ENCODE data around the gene ARAP1.
A peak's percentile ranks its signal among the peaks of the same experiment; 100 is the strongest.

Gene ARAP1

DNA sequence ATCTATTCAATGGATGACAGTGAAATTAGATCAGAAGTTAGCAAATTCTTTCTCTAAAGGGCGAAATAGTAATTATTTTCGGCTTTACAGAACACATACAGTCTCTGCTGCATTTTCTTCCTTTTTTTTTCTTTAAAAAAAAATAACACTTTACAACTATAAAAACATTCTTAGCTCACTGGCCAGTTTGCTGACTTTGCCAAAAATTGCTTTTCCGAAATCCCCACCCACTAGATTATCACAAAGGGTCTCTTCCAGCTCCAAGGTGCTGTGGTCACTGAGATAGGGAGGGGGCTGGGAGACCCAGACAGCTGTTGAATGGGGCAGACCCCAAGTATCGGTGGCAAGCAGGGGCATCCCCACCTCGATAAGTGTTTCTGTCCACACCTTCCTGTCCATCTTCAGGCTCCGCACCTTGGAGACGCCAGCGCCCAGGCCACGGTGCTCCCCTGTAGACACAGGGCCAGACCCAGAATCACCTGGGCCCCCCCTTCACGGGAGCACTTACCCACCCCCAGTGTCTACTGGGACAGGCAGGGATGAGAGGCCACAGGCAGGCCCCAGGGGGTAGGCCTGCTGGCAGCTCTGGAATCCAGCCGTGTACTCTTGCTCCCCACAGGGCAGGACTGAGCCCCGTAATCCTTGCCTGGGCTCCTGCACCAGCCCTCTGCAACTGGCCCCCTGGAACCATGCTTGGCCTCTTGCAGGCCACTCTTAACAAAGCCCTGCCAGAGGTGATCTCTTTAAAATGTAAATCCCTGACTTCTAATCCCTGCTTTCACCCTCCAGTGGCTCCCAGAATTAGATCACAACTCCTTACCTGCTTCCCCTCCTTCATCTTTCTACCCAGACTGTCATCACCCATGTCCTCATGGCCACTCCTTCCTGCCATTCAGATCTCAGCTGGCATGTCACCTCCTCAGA, 46.5 kb downstream of the ARAP1 start:
- no peak overlapping the region for H3K27ac ChIP-seq

DNA sequence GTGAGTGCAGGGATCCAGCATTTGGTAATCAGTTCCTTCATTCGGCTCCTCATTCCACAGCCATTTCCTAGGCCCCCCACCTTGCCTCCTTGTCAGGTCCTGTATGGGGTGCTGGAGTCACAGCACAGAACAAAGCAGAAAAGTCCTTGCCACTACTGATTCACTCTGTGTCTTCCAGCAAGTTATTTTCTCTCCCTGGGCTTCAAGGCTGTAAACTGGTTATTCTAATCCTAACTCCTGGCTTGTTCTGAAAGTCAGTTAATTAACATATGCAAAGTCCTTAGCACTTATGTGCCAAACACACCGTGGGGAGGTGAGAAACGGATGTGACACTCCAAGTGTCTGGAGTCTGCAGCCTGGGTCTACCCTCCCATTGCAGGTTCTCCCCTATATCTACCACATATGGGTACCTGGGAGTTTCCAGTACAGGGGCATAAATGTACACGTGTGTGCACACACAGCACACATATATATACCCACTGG, 47.4 kb downstream of the ARAP1 start:
- DNase-seq (ENCODE audit: low spot score) = no peak
- Histone ChIP-seq H3K27ac (peak overlapping the region in 1 of 2 donors; percentile 80), H3K4me3 (no peak overlapping the region)
- TF ChIP-seq, protein P1, sequence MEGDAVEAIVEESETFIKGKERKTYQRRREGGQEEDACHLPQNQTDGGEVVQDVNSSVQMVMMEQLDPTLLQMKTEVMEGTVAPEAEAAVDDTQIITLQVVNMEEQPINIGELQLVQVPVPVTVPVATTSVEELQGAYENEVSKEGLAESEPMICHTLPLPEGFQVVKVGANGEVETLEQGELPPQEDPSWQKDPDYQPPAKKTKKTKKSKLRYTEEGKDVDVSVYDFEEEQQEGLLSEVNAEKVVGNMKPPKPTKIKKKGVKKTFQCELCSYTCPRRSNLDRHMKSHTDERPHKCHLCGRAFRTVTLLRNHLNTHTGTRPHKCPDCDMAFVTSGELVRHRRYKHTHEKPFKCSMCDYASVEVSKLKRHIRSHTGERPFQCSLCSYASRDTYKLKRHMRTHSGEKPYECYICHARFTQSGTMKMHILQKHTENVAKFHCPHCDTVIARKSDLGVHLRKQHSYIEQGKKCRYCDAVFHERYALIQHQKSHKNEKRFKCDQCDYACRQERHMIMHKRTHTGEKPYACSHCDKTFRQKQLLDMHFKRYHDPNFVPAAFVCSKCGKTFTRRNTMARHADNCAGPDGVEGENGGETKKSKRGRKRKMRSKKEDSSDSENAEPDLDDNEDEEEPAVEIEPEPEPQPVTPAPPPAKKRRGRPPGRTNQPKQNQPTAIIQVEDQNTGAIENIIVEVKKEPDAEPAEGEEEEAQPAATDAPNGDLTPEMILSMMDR (IDR thresholded peaks at IDR 0.05) = no peak

More for the DNA sequence above, 46.5 kb downstream of the ARAP1 start:
- no peak overlapping the region for H3K4me3 ChIP-seq
- TF ChIP-seq, protein P1 (IDR thresholded peaks at IDR 0.05) = no peak
- no peak for DNase-seq (ENCODE audit: low spot score)

DNA sequence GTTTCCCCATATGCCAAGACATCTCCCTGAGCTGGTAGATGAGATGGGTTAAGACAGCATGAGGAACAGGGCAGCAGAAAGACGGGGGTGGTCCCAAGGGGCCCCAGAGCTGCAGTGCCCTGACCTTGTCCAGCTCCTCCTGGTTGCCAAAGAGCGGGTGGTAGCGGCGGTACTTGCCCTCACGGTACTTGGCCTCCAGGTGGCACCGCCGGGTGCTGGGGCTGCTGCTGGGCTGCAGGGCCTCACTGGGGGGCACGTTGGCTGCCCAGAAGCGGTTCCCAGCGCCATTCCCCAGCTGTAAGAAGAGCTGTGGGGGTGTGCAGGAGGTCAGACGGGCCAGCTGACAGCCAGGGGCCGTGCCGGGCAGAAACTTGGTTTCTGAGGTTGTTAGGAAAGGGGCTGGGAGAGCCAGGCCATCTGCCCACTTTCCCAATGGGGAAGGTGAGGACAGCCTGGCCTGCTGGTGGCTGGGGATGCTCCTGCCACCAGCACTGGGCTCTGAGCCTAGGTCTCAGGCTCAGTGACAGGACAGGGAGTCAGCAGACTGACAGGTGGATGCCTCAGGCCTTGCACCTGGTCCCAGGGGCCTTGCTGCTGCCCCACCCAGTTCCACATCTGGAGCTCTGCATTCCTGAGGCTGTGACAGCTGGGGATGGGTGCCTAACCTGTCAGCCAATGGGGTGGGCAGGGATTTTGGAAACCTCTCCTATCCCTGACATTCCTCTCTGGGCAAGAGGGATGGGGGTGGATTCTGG, 48.0 kb downstream of the ARAP1 start:
- TF ChIP-seq, protein P1 (IDR thresholded peaks at IDR 0.05) = no peak
- peak overlapping the region in 1 of 2 donors; percentile 80 for H3K27ac ChIP-seq
- no peak for DNase-seq (ENCODE audit: low spot score)
- no peak overlapping the region for H3K4me3 ChIP-seq

DNA sequence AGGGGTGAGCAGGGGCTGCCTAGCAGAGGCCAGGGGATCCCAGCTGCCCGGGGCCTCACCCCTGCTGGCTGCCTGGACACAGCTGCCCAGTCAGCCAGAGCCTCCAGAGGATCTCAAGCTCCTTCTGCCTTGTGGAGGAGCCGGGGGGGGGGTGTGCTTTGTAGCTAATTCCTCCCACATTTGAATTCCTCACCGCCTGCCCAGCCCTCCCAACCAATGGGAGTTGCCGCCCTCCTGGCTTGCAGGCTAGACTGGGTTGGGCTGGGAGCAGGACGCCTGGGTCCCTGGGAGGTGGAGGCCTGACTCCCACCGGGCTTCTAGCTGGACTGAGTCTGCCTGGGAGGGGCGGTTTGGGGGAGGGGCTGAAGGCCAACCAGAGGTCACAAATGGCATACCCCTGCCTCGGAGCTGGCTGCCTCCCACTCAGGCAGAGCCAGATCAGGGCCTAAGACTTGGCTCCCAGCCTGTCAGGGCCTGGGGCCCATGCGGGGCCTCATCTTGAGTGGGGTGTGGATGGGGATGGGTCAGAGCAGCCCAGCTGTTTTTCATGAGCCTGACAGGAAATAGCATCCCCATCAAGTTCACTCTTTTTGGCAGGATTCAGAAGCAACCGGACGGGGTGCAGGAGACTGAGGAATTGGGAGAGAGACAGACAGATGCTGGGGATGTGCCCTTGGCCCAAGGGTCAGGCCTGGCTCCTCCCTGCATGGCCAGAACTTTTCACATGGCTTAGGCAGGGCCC, 48.8 kb downstream of the ARAP1 start:
- H3K4me3 ChIP-seq = no peak overlapping the region
- TF ChIP-seq, protein P1 (IDR thresholded peaks at IDR 0.05) = no peak
- H3K27ac ChIP-seq = peak overlapping the region in 1 of 2 donors; percentile 80
- DNase-seq (ENCODE audit: low spot score) = no peak

DNA sequence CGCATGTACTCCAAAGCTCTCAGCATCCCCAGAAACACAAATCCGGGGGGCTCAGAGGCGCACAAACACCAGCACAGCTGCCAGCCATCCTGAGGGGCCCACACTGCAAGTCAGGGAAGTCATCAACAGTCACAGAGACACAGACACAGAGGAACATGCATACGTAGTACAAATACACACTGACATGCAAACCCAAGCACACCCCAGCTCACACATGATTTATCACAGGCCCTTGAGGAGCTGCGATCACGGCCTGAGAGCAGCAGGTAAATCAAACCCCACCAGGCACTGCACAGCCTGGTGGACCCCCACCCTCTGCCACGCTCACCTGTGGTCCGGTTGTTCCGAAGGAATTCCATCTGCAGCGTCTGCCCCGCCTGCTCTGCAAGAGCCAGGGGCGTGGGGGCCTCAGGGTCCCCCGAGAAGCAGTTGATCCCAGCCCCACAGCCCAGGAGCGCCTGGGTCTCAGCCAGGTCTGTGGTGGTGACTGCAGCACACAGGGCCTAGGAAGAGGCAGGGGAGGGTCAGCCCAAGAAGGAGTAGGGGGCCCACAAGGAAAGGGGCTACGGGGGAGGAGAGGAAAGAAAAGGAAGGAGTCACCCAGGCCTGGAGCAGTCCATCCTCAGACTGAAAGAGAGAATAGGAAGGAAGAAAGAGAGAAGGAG, 49.5 kb downstream of the ARAP1 start:
- H3K4me3 ChIP-seq = peak overlapping the region; percentile 16
- peak overlapping the region in 1 of 2 donors; percentile 80 for H3K27ac ChIP-seq
- TF ChIP-seq, protein P1 (IDR thresholded peaks at IDR 0.05) = no peak
- DNase-seq (ENCODE audit: low spot score) = no peak

DNA sequence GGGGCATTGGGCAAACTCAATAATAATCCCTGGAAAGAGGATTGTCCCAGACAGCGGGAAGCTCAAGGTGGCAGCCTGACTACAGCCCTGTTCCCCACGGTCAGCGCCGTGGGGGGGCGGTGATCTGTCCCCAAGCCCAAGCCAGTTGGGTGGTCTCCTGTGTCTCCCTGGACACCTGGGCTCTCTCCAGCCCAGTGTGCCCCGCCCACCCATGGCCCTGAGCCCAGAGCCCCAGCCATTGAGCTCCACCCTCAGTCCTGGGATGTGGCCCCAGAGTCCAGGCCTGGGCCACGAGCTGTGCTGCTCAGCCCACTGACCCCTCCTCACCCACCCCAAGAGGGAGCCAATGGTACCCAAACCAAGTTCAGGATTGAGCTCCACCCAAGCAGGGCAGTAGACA, 50.1 kb downstream of the ARAP1 start:
- H3K27ac ChIP-seq = peak overlapping the region in 1 of 2 donors; percentile 9
- no peak for DNase-seq (ENCODE audit: low spot score)
- peak overlapping the region; percentile 16 for H3K4me3 ChIP-seq
- TF ChIP-seq, protein P1 (IDR thresholded peaks at IDR 0.05) = no peak
